Fibroblast of lung (primary cell): ENCODE data around the gene HES1. TPM values are rescaled to one million over a fixed set of nuclear protein-coding genes. Genes with fewer than 3 reads are reported as not detected.
"Not testable (repeated sequence)": the region's sequence is repeated elsewhere in the genome, so short reads cannot be mapped to it uniquely, and the experiment has no call there.

Experiments
- DNase-seq, 2 donors: peaks; one replicate each; pipeline versions ENCODE4 v3.0.0 to v3.0.0-alpha.2; 2010; ENCODE audit warnings: low read depth in 2 of 2
- H2AFZ ChIP-seq: 2 replicates; pipeline ENCODE4 v1.5.1; 2012; ENCODE audit warnings: low read length, control low read depth, inconsistent platforms
- H3K27ac ChIP-seq: 2 replicates; pipeline ENCODE4 v1.5.1; 2011; ENCODE audit warnings: low read length, control low read depth; ENCODE audit not compliant: insufficient read depth
- H3K27me3 ChIP-seq: 2 replicates; pipeline ENCODE4 v1.5.1; 2011; ENCODE audit warnings: mild to moderate bottlenecking, low read length; ENCODE audit not compliant: control insufficient read depth, insufficient read depth
- H3K36me3 ChIP-seq: 2 replicates; pipeline ENCODE4 v1.5.1; 2011; ENCODE audit warnings: low read length; ENCODE audit not compliant: control insufficient read depth, insufficient read depth
- H3K4me1 ChIP-seq: 2 replicates; pipeline ENCODE4 v1.5.1; 2011; ENCODE audit warnings: low read length; ENCODE audit not compliant: control insufficient read depth, insufficient read depth; ENCODE audit errors: extremely low read depth
- H3K4me2 ChIP-seq: 2 replicates; pipeline ENCODE4 v1.5.1; 2011; ENCODE audit warnings: low read length, control low read depth; ENCODE audit not compliant: insufficient read depth; ENCODE audit errors: extremely low read depth
- H3K4me3 ChIP-seq, 4 experiments: fragments of 200-600 bp in 1 of 4; sonication (generic) in 1 of 4; replicated peaks in 1 of 4; 2 replicates each; pipeline ENCODE4 v1.5.1; 2011 to 2016; ENCODE audit warnings: low read length in 4 of 4, low read depth in 3 of 4, mild to moderate bottlenecking in 3 of 4, control low read depth in 2 of 4, inconsistent platforms in 1 of 4, mixed read lengths in 1 of 4; ENCODE audit not compliant: insufficient read depth in 1 of 4; ENCODE audit errors: control extremely low read depth in 1 of 4
- H3K79me2 ChIP-seq: 2 replicates; pipeline ENCODE4 v1.5.1; 2012; ENCODE audit warnings: mild to moderate bottlenecking, low read length, inconsistent platforms; ENCODE audit not compliant: control insufficient read depth, insufficient read depth
- H3K9ac ChIP-seq: 2 replicates; pipeline ENCODE4 v1.5.1; 2011; ENCODE audit warnings: mild to moderate bottlenecking, low read length, control low read depth; ENCODE audit not compliant: insufficient read depth
- H3K9me3 ChIP-seq: 2 replicates; pipeline ENCODE4 v1.5.1; 2012; ENCODE audit warnings: low read depth, low read length; ENCODE audit not compliant: control insufficient read depth, insufficient read depth
- H4K20me1 ChIP-seq: 2 replicates; pipeline ENCODE4 v1.5.1; 2011; ENCODE audit warnings: low read length; ENCODE audit not compliant: control insufficient read depth, insufficient read depth; ENCODE audit errors: extremely low read depth
- CTCF ChIP-seq, 2 donors: IDR thresholded peaks in 1 of 2; conservative IDR thresholded peaks in 1 of 2; 1 replicate in 1 of 2; 2 replicates in 1 of 2; pipeline ENCODE4 v1.5.1; 2011 to 2012; ENCODE audit warnings: low read length in 2 of 2, control low read depth in 1 of 2, inconsistent platforms in 1 of 2, low read depth in 1 of 2, mild to moderate bottlenecking in 1 of 2
- EZH2 ChIP-seq: IDR thresholded peaks from 2 replicates; pipeline ENCODE4 v1.5.1; 2012; ENCODE audit warnings: low read length, control low read depth, mild to moderate bottlenecking; ENCODE audit errors: missing control alignments
- polyA plus RNA-seq, 2 donors: library from polyadenylated mRNA; depleted of rRNA in 1 of 2; stranded (reverse) in 1 of 2; unstranded in 1 of 2; fragments of >200 nt; gene quantifications; 2 replicates each; pipeline ENCODE4 v1.2.1, GENCODE V29; 2011 to 2012; ENCODE audit warnings: missing spikeins in 1 of 2
- total RNA-seq: library from RNA; depleted of rRNA; stranded (reverse); fragments of >200 nt; gene quantifications from 2 replicates; pipeline ENCODE4 v1.2.1, GENCODE V29; 2014

The HES1 gene
- total and polyA plus RNA-seq, 2 donors (not counting 1 experiment from before 2014, with no cell fraction given) = 0.17 to 1.2 TPM

GRCh38 chr3:194090716-194091115 lies 45.2 kb upstream of the HES1 start:
- H3K9me3 ChIP-seq = no peaks in the 10 kb centered on the region
- no peaks in the 10 kb centered on the region for H3K27me3 ChIP-seq
- H2AFZ ChIP-seq = no peak overlapping the region
- no peak for DNase-seq
- no peaks in the 10 kb centered on the region for H3K4me1 ChIP-seq
- no peak for TF ChIP-seq CTCF (conservative IDR thresholded peaks at IDR 0.05 in 1 of 2, IDR thresholded peaks at IDR 0.05 in 1 of 2; ENCODE audit: low read depth in 1 of 2, low read length in 2 of 2)
- no peak for TF ChIP-seq EZH2
- no peak overlapping the region for H3K4me3 ChIP-seq
- no peaks in the 10 kb centered on the region for H3K36me3 ChIP-seq
- H3K79me2 ChIP-seq = no peaks in the 10 kb centered on the region
- H4K20me1 ChIP-seq = no peaks in the 10 kb centered on the region
- no peak overlapping the region for H3K27ac ChIP-seq
- no peak overlapping the region for H3K9ac ChIP-seq
- no peak overlapping the region for H3K4me2 ChIP-seq

- DNase-seq = peak in 1 of 2 donors; percentile 88
- Histone ChIP-seq H3K27me3 (no peaks in the 10 kb centered on the region), H3K4me3 (no peak overlapping the region), H3K4me1 (no peaks in the 10 kb centered on the region), H3K4me2 (no peak overlapping the region), H4K20me1 (no peaks in the 10 kb centered on the region), H3K79me2 (no peaks in the 10 kb centered on the region), H3K9ac (no peak overlapping the region), H3K9me3 (no peaks in the 10 kb centered on the region), H3K27ac (no peak overlapping the region), H3K36me3 (no peaks in the 10 kb centered on the region), H2AFZ (no peak overlapping the region)
- no peak for TF ChIP-seq CTCF (conservative IDR thresholded peaks at IDR 0.05 in 1 of 2, IDR thresholded peaks at IDR 0.05 in 1 of 2; ENCODE audit: low read depth in 1 of 2, low read length in 2 of 2)
- TF ChIP-seq EZH2 = no peak
These were observed 44.8 kb upstream of the HES1 start for GRCh38 chr3:194091141-194091540.

- not testable (repeated sequence) for H3K9me3 ChIP-seq, H3K27ac ChIP-seq, H3K4me3 ChIP-seq, H3K4me2 ChIP-seq, H3K9ac ChIP-seq, DNase-seq, H3K79me2 ChIP-seq, H2AFZ ChIP-seq, H3K36me3 ChIP-seq, H4K20me1 ChIP-seq, H3K4me1 ChIP-seq, H3K27me3 ChIP-seq
These were observed 44.1 kb upstream of the HES1 start for GRCh38 chr3:194091897-194092296.
